HPDE6-E6E7 (cell line): ENCODE data around the gene ZNFX1.

Experiments used
- DNase-seq: peaks from one replicate; pipeline ENCODE4 v3.0.0; 2011; ENCODE audit warnings: missing footprints; ENCODE audit errors: extremely low spot score

The ZNFX1 gene

DNA sequence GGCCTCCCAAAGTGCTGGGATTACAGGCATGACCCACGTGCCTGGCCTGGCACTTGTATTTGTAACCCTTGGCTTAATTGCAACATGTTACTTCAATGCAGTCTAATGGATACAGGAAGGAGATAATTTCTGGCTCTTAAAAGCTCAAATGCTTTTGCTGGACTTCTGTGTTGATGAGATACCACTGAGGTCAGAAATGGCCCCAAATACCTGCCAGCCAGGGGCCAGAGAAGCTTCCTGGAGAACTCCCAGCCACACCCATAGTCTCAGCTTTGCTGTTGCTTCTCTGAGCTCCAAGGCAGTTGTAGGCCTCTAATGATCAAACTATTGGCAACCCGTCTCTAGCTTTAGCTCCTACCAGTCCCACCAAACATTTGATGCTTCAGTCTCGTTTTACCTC, 14.2 kb upstream of the ZNFX1 start:
- no peak for DNase-seq

DNA sequence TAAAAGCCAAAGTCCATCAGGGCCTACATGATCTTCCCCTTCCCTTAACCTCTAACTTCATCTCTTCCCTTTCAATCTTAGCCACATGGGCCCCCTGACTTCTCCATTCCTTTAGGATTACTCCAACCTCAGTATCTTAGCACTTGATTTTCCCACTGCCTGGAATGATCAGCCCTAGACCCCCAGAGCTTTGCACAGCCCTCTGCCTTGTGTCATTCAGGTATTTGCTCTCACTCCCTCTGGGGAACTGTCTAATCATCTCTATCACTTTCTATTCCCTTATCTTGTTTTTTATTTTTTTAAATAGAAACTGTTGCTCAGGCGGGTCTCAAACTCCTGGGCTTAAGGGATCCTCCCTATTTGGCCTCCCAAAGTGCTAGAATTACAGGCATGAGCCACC, 13.3 kb upstream of the ZNFX1 start:
- no peak for DNase-seq

DNA sequence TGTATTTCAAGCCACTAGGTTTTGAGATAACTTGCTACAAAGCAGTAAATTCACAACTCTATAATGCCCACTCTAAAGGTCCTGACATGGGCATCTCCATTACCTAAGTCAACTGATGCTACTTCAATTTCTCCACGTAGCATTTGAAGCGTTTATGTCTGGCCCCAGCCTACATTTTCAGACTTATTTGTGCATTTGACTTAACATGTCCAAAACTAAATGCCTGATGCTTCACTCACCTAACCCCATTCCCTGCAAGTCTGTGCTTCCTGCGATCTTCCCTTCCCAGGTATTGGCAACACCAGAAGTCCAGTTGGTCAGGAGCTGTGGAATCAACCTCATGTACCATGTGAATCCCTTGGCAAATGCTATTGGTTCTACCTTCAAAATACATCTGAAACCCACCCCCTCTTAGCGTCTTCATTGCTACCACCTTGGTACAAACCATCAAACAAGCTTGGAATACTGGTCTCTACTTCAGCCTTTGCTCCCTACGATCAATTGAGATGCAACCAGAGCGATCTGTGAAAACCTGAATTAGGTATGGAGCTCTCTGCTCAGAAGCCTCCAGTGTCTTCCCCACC, 12.8 kb upstream of the ZNFX1 start:
- no peak for DNase-seq

DNA sequence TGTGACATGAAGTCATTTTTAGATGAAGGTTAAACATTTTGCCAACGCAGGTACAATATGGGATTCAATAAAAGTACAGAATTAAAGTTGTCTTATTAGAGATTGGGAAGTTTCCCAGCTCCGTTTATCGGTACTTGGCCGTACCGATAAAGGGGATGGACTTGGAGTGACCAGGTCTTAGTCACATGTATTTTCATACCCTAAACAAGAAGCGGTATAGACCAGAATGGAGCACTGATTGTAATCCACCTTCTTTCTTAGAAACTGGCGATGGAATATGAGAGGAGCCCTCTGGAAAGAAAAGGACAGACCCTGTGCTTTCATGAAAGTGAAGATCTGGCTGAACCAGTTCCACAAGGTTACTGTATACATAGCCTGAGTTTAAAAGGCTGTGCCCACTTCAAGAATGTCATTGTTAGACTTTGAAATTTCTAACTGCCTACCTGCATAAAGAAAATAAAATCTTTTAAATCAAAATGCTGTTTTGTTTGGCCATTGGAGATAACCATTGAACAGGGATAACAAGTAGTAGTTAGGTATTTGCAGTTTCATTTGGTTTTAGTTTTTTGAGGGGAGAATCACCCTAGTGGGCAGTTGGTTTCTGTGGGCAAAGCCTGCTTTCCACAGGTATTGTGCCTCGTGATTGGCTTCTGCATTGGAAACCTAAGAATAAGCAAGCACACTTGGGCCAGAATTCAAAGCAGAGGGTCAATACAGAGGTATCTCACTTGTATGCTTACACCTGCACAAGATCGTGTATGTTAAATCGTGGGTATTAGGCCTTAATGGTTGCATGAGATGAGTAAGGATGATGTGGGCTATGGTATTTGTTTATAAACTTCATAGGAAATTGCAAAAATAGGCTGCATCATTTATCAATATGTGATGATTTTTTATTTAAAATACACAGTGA, 11.2 kb upstream of the ZNFX1 start:
- no peak for DNase-seq

DNA sequence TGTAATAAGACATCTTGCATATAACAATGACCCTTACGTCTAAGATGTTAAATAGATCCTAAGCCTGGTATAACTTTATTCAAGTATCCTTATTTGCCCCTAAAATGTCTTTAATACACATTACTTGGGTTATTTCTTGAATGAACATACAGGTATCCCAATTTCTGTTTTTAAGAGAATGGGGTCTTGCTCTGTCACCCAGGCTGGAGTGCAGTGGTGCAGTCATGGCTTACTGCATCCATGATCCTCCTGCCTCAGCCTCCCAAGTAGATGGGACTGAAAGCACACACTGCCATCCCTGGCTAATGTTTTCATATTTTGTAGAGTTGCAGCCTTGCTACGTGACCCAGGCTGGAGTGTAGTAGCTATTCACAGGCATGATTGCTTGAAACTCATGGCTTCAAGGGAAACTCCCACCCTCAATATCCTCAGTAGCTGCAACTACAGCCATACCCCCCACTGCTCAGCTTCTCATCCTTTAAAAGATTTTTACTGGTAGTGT, 10.4 kb upstream of the ZNFX1 start:
- DNase-seq: no peak

DNA sequence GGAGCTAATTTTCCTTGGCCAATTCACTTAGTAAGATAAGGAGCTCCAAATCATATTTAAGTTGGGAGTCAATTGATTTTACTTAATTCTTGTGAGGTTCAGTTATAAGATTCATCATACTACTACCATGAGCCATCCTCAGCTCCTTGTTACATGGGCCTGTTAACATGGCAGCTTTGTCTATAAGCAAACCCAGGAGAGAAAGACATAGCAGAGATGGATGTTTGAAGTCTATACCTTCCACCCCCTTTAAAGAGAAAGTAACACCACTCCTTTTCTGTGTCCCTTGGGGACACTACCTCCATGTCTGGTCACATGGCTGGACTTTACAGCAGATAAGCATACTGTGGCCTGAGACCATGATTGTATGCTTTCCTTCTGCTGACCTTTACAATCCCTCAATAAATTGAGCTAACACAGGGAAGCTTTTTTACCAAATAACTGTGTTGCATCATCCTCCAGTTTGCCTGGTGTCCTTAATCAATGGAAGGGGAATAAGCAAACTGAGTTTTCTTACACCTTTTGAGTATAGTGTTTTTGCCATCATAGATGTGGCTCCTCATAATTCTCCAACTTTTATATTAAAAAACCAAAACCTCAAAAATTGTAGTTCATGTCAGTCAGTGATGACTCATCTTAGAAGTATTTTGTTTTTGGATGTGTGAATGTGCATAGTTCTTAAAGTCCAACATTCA, 9.8 kb upstream of the ZNFX1 start:
- no peak for DNase-seq

DNA sequence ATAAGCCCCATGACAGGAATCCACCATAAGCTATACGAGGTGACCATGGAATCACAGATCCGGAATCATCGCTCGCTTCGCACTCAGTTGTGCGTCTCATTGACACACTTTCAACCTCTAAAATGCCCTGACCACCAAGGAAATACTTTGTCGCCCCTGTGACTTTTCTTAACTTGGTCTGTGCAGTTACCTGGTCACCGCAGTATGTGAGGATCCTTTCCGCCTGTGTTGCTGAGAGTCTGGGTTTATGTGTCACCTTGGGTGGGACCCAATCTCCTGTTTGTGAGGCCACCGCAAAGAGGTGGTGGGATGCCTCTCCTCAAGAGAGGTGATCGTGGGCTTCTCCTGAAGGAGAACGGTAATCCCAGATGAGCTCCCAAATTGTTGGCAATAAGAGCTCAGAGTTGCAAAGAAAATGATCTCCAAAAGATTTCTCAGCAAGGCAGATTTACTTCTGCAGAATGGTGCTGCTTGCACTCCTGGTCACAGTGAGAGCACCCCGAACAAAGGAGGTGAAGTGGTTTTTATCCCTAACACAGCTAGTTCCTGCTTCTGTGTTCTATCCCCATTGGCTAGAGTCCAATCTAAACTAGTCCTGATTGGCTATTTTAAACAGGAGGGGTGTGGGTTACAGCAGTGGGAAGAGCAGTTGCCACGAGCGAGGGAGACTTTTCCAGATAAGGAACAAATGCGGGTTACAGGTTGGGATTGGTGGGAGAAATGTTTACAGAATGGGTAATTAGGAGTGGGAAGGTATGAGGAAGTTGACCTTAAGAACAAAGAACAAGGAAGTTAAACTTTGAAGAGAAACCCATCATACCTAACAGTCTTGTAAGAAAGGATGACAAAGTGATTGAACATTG, 9.1 kb upstream of the ZNFX1 start:
- peak; percentile 71 for DNase-seq

DNA sequence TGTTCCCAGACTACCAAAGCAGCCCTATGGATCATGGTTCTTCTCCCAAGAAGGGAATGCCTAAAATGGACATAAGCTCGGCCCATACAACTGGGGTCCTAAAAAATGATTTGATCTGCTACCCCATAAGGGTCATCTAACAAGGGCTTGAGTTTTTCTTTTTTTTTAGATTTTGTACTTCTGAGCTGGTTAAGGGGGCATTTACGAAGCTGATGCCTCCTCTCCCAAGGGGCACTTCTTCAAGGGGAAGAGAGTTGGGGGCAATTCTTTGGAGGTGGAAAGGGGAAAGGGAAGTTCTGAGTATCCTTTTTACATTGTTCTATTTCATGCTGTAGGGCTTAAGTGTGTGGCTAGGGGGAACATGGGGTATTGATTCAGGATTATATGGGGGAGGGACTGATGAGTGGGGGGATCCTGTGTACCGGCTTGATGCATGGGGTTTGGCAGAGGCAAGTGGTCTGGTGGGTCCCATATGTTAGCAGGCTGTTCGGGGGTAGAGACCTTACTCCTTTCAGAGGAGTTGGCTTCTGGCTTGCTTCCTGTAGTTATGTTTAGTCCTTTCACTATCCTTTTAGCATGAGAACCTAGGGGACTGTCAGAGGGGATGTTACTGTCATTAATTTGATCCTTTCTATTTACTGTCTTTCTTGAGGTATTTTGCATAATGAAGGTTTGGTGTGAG, 8.1 kb upstream of the ZNFX1 start:
- no peak for DNase-seq

DNA sequence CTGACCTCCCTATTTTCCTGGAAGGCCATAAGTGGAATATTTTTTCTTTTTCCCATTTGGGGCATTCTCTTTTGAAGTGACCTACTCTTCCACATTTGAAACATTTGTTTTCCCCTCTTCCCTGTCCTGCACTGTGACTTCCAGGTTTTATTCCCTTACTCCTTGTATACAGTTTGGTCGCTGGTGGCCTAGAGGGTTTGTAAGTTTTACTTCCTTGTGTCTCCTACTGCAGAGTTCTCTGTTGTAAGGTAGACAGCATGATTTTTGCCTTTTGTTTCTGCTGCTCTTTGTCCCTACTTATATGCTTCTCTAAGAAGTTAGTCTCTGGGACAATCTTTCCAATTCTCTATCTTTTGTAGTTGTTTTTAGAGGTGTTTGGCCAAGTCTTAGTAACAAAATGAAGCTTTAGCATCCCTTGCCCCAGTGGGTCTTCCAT, 7.4 kb upstream of the ZNFX1 start:
- DNase-seq: no peak

DNA sequence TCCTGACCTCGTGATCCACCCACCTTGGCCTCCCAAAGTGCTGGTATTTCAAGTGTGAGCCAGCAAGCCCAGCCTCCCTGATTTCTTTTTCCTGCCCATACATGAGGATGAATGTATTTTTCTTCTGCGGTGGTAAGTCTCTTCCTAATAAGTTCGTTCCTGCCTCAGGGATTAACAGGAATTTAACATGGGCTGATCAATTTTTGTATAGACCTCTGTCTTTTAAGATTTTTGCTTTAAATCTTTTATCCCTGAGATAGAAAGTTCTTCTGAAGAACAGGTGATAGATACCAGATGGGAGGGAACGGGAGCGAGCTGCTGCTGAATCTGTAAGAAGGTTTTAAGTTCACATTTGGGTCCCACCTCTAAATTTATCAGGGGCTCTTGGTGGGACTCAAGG, 7.0 kb upstream of the ZNFX1 start:
- DNase-seq: no peak

DNA sequence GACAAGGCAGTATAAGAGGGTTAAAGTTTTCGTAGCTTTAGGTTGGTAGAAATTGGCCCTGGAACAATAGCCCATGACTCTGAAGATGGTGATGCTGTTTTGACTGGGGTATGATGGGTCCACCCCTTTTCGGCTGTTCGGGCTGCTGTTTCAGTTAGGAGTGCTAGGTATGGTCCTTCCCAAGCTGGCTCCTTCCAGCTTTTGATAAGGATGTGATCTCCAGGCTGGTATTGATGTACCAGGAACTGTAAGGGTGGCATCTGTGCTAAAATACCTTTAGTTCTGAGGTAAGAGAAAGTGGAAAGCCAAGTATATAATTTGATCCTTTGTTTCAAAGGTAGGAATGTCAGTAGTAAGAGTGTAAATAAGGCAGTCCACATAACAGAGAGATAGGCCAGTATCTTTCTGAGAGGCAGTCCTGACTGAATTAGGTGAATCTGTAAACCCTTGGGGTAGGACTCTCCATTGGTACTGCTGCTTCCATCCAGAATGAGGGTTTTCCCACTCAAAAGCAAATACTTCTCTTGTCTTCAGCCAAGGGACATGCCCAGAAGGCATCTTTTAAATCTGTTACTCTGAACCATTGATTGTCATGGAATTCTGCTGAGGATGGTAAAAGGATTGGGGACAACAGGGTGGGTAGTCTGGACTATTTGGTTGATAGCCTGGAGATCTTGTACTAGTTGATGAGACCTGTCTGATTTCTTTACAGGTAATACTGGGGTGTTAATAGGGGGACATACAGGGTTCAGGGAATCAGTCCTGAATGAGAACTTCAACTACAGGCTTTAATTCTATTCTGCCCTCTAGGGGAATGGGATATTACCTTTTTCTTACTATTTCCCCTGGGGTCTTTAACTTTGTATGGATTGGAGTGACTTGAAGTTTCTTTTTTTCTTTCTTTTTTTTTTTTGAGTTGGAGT, 6.1 kb upstream of the ZNFX1 start:
- no peak for DNase-seq

DNA sequence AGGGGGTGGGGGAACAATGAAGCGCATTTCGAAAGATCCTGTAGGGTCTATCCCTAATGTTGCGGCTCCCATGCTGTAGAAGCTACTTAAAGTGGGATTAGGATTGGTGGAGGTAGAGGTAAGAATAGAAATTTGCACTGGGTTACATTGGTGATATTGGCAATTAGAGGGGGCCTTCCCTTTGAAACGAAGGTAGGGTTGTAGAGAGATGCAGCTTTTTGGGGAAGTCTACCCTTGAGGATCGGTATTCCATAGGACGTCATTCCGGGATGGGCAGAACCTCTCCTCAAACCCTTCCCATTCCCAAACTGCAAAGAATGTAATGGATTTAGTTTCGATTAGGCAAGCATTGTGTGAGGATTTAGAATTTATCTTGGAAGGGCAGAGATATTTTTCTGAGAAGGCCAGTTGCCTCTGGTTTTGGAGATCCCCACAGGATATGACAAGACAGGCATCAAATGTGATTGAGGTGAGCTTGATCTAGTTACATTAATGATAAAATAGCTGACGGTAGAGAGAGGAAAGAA, 5.4 kb upstream of the ZNFX1 start:
- no peak for DNase-seq

DNA sequence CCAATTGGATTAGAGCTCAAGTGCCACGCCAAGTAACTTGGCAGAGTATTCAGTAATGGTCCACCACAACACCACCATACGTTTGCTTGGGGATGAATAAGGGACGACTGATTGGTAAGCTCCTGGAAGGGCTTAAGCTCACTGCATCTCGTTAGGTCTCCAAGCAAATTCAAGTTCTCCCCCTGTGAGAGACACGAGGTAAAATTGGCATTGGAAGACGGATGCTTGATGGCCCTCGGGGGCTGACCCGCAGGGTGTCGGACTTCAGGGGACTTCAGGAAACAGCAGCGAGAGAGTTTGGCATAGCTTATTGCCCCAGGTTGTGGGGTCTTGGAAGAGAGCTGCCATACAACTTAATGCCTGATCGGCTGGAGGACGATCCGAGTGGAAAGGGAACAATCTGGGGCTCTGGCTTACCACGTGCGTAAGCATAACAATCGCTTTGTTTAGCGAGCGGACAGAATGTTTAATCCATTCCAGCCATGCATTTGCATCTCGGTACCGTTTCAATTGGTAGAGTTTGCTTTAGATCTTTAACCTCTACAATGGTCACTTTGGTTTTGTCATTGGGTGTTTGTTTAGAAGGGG, 4.8 kb upstream of the ZNFX1 start:
- DNase-seq: no peak

DNA sequence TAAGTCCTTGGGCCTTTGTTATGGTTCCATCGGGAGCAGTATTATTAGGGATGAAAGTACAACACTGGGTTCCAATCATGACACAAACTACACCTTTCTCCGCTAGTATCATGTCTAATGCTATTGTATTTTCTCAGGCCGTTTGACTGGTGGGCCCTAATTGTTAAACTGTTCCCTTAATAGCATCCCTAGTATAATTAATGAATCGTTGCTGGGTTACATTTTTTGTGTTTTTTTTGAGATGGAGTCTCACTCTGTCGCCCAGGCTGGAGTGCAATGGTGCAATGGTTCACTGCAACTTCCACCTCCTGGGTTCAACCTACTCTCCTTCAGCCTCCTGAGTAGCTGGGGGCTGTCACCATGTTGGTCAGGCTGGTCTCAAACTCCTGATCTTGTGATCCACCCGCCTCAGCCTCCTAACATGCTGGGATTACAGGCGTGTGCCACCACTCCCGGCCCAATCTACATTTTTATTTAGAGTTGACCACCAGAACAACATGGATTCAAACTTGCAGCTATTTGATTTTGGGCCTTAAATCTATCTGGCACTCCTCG, 4.1 kb upstream of the ZNFX1 start:
- no peak for DNase-seq

DNA sequence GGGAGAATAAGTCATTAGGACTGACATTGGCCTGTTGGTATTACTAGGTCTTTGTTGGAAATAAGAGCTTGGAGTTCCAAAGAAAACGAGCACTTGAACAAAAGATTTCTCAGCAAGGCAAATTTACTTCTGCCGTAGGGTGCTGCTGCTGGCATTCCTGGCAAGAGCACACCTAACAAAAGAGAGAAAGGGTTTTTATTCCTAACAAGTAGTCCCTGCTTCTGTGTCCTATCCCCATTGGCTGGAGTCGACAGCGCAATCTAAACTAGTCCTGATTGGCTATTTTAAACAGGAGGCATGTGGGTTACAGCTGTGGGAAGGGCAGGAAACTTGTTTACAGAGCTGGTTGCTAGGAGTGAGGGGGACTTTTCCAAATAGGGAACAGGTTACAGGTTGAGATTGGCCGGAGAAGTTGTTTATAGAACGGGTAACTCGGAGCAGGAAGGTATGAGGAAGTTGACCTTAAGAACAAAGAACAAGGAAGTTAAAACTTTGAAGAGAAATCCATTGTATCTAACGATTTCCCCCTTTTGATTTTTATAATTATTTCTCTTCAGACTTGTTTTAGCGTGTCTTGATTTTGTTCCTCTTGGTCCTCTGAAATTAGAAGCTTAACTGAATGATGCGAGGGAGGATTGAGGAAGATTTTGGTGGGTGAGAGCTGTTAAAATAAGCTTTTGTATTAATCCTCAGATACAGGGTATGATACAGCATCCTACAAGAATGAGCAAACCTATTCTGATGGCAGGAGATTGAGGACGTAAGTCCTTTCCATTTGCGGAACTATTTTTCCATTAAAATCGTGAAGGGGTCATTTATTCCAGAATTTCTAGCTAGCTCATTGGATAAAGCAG, 3.4 kb upstream of the ZNFX1 start:
- DNase-seq: no peak

DNA sequence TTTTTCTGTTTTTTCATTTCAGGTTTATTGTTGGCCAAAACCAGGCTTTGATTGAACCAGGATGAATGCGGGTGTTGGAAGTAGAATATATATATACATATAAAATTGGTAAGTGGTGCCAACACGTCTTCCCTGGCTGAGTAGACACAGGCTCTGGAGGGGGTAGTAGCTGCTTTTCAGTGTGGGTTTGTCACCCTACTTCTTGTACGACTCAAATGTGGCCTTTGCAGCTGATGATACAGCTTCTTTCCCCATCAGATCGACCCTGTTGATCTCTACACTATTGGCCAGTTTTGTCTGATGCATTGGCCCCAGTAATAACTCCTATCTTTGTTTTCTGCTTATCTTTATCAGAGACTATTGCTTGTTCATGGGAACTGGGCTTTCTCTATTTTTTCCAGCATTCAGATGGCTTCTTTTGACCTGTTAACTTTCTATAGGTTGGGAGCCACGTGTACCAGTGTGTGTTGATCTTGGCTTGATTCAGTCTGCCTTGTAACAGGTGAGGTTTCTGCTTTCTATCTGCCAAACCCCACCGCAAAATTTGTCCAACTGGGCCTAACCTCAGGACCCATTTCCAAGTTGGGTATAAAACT, 2.7 kb upstream of the ZNFX1 start:
- DNase-seq: no peak

DNA sequence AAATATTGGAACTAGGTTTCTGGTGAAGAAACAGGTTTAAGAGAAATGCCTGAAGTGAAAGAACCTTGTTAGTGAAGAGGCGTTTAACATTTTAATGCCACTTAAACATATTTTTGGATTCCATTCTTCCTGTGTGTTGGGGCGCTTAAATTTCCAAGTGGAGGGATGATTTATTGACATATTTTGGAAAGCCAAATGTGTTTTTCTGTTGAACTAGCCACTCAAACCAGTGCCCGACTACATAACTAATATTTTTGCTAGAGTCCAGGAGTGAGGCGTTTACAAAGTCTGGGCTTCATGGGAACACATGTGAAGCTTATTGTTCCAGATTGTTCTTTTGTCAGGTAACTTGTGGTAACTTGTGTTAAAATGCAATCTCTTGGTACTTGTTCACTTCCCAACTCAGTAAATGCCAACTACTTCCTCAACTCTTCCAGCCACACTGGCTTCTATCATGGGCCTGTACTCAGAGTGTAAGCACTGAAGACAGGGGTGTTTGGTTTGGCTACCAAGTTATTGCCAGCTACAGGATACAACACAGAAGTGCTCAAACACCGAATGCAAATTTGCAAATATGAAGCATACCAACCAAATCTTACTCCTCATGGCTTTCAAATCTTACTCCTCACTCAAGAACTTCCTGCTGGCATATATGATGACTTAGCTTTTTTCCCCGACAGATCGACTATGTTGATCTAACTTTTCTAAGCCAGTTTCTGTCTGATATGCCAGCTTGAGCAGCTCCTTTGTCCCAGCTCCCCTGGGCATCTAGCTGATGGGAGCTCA, 2.0 kb upstream of the ZNFX1 start:
- DNase-seq: no peak
